ENCODE data around the gene CSAD.

CSAD gene

DNA sequence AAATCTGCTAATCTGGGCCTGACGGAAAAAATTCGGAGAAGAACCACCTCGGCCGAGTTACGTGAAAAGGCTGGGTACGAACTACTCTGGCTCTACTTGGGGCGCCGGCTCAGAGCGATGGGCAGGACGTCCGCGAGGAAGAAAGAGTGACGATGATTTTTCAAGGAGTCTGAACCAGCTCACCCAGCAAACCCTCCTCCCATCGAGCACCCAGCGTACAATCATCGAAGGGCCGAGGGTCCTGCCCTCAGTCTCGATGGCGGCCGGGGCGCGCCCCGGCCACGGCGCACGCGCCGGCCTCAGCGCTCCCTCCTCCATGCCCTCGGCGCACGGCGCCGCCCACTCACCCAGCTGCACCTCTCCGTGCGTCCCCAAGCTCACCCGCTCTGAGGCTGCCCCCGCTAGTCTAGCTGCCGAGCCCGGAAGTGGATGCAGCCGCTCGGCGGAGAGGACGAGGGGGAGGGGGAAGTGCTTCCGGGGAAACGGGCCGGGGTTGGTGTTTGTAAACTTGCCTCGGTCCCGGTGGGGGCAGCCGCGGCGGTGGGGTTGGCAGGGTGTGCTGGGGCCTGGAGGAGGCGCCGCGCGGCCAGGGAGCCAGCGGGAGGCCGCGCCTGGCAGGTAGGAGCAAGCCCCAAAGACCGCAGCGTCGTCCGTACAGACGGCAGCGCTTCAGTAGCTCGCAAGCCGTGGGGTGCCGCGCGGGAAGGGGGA lies at the start of gene CSAD, which contains the start of gene ZNF740:
Gene CSAD, minus strand, starts transcription at position 706 of the 711 bp plus-strand sequence. CDS start 7,455 bp downstream, outside the sequence.
Gene ZNF740, plus strand, starts transcription at position 503 of the 711 bp plus-strand sequence. CDS start 1,262 bp downstream, outside the sequence.
- DNase-seq: peak; percentile 99

DNA sequence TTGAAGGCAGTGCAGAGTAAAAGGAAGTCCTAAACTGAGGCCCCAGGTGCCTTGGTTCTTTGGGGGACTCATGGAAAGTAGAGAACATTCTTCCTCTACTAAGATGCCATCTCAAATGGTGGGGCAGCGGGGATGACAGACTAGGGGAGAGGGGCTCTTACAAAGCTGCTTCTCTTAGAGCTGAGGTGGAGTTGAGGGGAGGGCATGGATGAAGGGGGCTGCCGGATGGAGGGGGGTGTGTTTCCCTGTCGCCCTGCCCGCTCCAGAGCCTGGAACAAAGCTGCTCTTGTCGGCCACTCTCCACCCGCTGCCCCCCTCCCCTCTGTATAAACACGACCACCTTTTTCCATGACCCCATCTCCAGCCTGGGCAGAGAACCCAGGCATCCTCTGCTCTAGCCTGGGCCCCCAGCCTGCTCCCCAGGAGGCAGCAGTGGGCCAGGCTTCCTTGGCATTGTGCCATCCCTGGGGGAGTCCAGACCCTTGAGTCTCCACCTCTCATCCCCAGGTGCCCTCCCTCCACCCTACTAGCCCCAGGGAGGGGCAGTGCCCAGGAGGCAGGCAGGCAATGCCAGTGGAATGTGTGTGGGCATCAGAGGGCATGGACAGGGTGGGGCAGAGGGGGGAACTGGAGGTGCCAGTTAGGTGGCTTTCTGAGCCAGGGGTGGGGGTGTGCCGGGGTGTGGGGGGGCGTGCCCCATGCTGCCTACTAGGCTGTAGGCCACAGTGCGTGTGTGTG lies 49.6 kb upstream of the CSAD start:
- no peak for DNase-seq

DNA sequence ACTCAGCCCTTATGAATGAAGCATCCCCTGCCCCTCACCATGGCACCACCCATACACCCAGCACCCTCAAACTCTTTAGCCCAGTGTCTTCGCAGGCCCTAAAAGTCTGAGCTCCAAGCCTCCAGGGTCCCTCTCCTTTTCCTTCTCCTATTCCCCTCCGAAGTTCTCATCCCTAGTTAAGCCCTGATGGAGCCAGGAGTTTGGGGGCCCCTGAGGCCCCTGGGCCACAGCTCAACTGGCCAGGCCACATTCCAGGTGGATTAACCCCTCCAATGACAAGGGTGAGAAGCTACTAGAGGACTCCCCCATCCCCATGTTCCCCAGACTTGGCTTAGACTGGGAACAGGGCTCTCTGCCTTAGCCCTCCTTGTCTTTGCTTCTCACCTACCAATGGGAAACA lies 48.7 kb upstream of the CSAD start:
- DNase-seq: no peak

DNA sequence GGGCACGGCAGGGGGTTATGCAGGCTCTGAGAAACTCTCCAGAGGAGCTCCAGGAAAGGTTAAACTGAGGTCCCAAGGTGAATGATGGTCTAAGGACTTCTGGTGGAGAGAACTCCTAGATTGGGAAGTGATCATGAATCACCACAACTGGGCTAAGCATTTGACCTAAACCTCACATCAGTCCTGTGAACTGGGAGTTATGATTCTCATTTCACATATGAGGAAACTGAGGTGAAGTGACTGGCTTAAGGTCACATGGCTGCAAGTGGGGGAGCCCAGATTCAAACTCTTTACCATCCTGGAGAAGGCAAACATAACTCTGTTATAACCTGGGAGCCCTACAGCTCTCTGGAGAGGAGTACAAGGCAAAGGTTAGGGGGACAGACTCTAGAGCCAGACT lies 47.1 kb upstream of the CSAD start:
- DNase-seq: no peak

- no peak for DNase-seq
These were observed 46.6 kb upstream of the CSAD start for GRCh38 chr12:53227341-53227740.

DNA sequence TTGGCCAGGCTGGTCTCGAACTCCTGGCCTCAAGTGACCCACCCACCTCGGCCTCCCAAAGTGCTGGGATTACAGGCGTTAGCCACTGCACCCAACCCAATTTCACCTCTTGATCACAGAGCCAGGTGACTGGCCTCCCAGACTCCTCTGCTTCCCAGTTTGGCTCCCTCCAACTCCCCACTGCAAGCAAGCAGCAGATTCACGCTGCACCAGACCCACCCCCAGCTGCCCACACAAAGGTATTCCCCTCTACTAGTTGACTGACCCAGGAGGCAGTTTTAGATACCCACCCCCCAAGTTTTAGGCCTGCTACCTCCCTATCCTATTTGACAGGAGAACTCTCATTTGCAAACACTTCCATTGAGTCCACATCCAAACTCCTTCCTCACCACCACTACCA lies 46.1 kb upstream of the CSAD start:
- DNase-seq: no peak

DNA sequence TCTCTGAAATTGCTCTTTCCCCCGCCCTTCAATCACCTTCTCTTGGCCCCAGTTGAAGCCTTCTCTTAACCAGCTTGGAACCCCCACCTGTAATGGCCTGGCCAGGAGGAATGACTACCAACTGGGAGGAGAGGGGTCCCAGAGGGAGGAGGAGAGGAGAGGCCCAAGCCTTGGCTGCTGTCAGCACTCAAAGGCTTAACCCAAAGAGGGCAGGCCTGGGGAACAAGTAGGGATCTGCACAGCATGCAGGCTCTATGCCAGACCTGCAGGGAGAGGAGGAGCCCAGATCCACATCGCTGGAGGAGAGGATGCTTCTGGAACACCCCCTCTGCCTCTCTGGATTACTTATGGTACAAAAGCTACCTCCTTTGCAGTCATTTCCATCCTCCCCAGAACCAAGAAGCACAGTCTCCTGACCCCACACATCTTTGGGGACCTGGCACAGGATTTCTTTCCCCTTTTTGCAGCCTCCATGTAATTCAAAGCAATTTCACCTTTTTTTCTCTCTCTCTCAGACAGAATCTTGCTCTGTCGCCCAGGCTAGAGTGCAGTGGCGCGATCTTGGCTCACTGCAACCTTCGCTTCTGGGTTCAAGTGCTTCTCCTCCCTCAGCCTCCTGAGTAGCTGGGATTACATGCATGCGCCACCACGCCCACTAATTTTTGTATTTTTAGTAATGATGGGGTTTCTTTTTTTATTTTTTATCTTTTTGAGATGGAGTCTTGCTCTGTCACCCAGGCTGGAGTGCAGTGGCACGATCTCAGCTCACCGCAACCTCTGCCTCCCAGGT lies 45.1 kb upstream of the CSAD start:
- no peak for DNase-seq

DNA sequence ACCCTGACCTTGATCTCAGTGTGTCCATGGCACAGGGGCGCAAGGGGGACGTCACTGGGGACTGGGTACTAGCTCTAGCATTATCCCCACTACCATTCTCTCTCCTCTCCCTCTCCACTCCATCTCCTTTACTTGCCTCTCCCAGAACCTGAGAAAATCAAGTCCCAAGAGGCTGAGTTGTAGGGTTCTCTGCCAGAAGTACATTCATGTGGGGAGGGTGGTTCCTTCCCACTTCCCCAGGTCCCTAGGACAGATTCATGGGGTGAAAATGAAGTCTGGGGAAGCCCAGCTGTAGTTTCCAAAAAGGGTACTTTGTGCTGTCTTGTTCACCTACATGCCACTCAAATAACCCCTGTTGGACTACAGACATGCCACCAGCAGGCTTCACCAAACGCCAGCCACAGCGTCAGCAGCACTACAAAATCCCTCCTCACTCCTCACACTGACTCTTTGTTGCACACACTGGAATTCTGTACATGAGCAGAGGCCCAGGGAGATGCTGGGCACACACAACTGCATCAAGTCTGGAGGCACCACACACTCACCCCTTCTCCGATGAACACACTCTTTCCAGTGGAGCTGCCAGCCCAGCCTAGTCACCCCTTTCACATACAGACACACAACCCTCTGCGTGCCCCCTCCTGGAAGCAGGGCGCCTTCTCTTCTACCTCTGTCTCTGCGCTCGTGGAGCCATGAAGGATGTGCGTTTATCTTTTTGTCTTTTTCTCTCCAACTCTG lies 44.3 kb upstream of the CSAD start:
- DNase-seq: no peak

- no peak for DNase-seq
These were observed 43.6 kb upstream of the CSAD start for GRCh38 chr12:53224061-53224896.

GRCh38 chr12:53223389-53224060 lies 42.8 kb upstream of the CSAD start:
- DNase-seq: no peak

DNA sequence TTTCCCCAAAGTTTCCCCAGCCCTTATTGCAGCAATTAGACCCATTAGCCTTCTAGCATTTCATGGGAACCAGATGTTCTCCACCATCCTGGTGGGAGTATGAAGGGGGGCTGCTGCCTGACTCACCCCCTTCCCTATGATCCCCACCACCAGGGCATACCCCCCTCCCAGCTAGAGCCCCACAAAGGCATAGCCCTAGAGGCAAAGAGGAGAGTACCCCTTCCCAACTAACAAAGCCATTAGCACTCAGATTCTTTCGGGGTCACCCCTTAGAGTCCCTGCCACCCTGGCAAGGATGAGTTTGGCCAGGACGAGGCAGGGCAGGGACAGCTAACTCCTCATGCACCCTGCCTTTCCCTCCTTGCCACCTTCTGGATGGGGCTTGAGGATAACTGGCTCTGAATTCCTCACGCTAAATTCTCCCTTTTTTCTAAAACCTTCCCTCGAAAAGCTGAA lies 42.1 kb upstream of the CSAD start:
- DNase-seq: no peak

GRCh38 chr12:53222170-53222721 lies 41.5 kb upstream of the CSAD start:
- no peak for DNase-seq

- peak; percentile 63 for DNase-seq
These were observed 40.7 kb upstream of the CSAD start for GRCh38 chr12:53221203-53222080.

DNA sequence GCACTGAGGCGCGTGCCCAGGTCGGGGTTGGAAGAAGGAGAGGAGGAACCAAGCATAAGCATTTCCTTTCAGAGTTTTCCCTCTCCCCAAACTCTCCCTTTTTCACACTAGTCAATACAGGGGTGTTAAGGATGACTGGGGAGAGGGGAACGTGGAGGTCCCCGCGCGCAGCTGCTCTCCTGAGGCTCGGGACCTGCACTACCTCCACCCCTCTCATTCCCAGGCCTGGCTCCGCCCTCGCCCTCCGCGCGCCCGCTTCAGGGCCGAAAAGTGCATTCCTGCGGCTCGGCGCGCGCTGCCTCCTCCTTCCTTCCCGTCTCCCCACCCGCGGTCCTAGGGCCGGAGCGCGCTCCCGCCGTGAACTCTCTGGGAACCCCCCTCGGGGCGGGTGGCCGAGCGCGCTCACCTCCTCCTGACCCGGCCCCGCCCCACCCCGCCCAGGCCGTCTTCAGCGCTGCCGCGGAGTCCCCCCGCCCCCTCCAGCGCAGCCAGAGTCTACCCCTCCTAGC lies 40.0 kb upstream of the CSAD start:
- peak; percentile 94 for DNase-seq

DNA sequence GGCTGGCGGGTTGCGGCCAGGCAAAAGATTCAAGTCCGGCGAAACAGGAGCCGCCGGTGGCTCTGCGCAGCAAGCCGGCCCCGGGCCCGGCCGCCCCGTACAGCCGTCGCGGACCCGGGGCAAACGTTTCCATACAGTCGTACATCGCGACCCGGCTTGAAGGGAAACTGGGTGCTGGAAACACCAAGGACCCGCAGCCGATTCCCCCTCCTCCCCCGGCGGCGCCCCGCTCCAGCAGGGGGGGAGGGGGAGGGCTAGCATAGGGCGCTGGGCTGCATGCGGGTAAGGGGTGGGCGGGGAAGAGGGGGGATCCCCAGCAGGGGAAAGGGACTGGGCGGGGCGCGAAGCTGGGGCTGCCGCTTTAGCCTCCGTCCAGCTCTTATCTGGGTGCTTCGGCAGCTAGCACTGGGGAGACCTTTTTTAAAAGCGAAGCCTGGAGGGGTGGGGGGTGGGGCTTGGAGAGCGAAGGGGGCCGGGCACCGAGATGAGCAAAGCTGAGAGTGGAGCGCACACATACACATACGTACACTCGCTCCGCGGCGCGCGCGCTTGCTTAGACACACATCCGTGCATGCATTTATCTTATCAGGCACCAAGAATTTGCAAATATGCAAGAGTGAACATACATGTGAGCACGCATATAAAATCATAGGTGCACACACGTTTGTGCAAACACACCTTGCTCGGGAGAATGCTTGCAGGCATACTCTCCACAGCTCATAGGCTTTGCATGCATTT lies 39.4 kb upstream of the CSAD start:
- DNase-seq: peak; percentile 87

- DNase-seq: peak; percentile 78
These were observed 38.7 kb upstream of the CSAD start for GRCh38 chr12:53219292-53219955.

GRCh38 chr12:53218551-53219291 lies 38.0 kb upstream of the CSAD start:
- no peak for DNase-seq

Data from activated CD4-positive, alpha-beta T cell treated with anti-CD3 and anti-CD28 coated beads, Interleukin-2, Interleukin-6, amounts not matched to agents 100 ng/mL and 50 ng/mL, durations not matched to agents 16 hours and 8 hours (primary cell).